GM20000 (cell line): ENCODE data around the gene NETO2.
A peak's percentile ranks its signal among the peaks of the same experiment; 100 is the strongest.

ENCODE experiments used
- DNase-seq: peaks from one replicate; pipeline ENCODE4 v3.0.0; 2012; ENCODE audit warnings: low spot score
- TF ChIP-seq, protein P1 (sequence below): IDR thresholded peaks from 2 replicates; pipeline ENCODE4 v1.5.1; 2012; ENCODE audit warnings: mild to moderate bottlenecking, control low read depth; ENCODE audit errors: extremely low read depth, missing control alignments

Gene NETO2

DNA sequence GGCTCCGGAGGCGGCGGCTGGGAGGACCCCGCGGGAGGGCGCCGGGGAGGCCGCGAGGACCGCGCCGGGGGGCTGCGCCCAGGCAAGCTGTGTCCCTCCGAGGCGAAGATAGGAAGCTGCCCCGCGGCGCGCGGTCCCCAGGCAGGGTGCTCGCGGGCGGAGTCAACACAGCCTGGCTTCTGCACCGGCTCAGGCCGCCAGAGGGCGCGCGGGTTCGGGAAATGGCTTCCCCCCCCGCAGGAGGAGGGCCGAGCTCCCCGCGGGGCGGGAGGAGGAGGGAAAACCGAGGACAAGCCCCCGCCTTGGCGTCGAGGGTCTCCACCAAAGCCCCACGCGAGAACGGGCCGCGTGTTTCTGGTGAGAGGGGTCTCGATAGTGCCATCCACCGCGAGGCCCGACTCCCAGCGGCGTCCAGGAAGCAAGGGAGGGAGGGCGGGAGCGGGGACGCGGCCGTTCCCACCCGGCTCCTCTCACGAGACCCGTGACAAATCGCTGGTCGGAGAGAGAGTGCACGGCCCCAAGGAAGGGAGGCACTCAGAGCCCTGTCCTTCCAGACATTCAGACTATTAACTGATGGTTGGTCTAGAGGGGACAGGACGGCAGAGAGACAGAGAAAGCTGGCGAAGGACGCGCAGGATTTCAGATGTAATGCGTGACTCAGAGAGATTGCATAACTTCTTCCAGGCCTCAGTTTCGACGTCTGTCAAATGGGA, 105.8 kb downstream of the NETO2 start:
- TF ChIP-seq, protein P1, sequence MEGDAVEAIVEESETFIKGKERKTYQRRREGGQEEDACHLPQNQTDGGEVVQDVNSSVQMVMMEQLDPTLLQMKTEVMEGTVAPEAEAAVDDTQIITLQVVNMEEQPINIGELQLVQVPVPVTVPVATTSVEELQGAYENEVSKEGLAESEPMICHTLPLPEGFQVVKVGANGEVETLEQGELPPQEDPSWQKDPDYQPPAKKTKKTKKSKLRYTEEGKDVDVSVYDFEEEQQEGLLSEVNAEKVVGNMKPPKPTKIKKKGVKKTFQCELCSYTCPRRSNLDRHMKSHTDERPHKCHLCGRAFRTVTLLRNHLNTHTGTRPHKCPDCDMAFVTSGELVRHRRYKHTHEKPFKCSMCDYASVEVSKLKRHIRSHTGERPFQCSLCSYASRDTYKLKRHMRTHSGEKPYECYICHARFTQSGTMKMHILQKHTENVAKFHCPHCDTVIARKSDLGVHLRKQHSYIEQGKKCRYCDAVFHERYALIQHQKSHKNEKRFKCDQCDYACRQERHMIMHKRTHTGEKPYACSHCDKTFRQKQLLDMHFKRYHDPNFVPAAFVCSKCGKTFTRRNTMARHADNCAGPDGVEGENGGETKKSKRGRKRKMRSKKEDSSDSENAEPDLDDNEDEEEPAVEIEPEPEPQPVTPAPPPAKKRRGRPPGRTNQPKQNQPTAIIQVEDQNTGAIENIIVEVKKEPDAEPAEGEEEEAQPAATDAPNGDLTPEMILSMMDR = peak; percentile 97
- peak; percentile 95 for DNase-seq

DNA sequence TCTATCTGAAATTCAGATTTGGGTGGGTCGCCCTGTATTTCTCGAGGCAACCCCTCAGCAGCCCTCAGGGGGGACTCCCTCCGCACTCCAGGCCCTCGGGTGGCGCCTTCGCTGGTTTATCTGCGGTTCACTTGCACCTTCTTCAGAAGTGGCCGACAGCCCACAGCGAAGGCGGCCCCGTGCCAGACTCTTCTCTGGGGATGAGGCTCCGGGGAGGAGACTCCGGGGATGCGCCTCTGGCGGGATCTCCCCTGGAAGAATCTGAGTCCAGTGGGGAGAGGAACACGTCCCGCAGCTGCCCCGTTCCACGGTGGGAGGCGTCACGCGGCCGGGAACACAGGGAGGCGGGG, 106.4 kb downstream of the NETO2 start:
- peak; percentile 64 for DNase-seq
- TF ChIP-seq, protein P1 = no peak

DNA sequence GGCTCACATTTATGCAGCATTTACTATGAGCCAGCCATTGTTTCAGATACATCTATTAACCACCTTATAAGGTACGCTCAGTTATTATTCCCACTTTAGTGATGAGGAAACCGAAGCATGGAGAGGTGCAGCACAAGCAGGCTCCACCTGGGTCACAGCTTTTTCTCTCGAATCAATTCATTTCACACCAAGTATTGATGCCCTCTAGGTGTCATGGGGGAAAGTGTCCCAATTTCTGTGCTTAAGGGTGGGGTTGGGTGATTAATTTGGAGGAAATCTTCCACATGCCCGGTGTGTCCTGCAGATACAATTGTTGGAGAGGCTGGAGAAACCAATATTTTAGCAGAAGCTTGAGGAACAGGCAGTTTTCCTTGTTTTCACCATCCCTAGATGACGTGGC, 107.5 kb downstream of the NETO2 start:
- no peak for DNase-seq
- TF ChIP-seq, protein P1 = no peak

DNA sequence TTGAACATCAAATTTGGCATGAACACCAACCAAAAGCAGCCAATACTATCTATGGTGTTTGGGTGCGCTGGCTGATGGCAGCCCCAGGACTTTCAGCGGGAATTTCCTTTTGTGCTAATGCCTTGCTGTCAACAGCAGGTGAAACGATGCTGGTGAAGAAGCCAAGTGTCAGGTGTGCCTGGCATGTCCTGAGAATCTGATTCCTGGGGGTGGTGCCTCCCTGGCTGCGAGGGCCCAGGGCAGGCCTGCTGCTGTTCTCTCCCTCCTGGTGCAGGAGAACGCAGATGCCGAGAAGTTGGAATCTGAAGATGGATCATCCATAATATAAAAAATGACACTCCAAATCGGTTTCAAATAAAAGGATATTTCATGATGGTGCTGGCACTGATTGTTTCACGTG, 108.3 kb downstream of the NETO2 start:
- DNase-seq = no peak
- TF ChIP-seq, protein P1 = no peak

DNA sequence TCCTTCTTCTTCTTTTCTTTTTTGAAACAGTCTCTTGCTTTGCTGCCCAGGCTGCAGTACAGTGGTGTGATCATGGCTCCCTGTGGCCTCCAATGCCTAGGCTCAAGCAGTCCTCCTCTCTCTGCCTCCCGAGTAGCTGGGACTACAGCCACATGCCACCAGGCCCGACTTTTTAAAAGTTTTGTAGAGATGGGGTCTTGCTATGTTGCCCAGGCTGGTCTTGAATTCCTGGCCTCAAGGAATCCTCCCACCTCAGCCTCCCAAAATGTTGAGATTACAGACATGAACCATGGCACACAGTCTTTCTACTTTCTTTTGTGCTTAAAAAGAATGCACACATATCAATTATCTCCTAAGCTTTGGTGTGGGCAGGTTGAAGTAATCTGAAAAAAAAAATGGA, 109.3 kb downstream of the NETO2 start:
- TF ChIP-seq, protein P1 = no peak
- DNase-seq = no peak

DNA sequence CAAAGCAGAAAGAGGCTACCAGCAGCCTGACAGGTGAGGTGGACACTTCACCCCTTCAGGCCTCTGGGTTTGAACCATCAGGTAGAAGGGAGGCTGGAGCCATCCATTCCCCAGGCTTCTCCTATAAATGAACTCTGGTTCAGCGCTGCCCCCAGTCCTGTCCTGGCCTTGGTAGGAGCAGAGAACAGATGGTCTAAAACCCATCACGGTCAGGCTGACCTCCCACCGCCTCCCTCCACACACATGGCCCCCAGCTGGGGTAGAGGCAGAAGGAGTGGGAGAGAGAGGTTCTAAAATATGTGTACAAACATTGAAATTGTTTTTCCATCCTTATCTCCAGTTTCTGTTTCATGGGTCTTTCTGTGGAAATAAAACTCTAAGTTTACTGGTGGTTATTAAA, 110.6 kb downstream of the NETO2 start:
- TF ChIP-seq, protein P1 = no peak
- no peak for DNase-seq

DNA sequence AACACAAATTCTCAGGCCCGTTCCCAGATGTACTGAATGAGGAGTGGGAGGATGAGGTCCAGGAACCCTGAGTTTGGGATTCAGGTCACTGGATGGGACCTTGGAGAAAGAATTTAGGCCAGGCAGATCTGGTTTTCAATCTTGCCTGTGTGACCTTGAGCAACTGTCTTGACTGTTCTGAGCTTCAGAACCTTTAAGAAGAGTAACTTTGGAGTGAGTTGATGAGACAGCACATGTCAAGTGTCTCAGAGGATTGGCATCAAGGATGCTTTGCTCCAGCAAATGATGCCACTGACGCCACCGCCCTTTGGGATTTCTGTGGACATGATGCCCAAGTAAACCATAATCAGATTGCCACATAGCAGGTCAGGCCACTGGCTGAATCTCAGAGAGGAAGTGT, 114.0 kb downstream of the NETO2 start:
- no peak for DNase-seq
- TF ChIP-seq, protein P1 = no peak
